Measurements from ENCODE around the gene MAP2K7.

Gene MAP2K7

DNA sequence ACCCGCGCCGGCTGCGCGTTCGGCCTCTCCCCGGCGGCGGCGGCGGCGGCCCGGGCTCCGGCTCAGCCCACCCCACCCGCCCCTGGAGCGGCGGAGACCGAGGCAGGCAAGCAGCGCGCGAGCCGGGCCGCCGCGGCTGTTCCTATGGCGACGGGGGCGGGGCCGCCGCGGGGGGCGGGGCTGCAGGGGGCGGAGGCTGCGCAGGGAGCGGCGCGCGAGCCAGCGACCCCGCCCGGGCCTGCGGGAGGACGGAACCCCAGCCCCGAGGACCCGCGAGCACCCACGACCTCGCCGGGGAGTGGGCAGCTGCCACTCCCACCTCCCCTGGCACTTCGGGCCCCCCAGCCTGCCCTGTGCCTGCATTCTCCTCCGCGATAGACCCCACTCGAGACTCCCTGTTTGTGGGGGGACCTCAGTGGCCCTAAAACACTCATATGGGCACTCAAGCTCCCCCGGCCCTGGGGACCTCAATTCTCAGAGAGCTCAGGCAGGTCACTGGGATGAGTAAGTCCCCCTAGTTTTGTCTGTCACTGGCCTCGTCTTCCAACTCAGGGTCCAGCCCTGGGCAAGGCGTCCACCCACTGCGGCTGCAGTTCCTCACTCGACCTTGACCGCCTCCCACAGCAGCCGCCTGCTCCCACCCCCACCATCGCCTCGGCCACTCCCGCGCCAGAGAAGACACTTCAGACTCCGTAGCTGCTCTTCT, 22.5 kb downstream of the MAP2K7 start, which contains the start of gene CTXN1:
Gene CTXN1 (minus strand): TSS at position 115 of the 706 bp plus-strand sequence. CDS start 597 bp downstream, outside the sequence.
- CTCF ChIA-PET, result interaction anchor here (0.5 to 2.2 kb wide), 7 partner anchors 9 to 1546 kb away, joined by 3 to 11 read pairs (median 4); partner anchors contain the start of gene TIMM44
- Histone ChIP-seq H3K27ac (ENCODE audit: extremely low read depth, low read depth, low read length) (peak within 1 kb of the TSS; percentile 48; the same call in 1 of the 2 replicates), H3K9me3 (ENCODE audit: control insufficient read depth, insufficient read depth, low read depth, low read length) (no peaks in the 10 kb centered on the region), H3K4me1 (ENCODE audit: control insufficient read depth, insufficient read depth, low read length) (peaks cover 17% of the 10 kb centered on the region), H3K36me3 (ENCODE audit: control insufficient read depth in 2 of 2, insufficient read depth in 1 of 2, low read length in 2 of 2) (peaks cover 6 to 36% of the 10 kb centered on the region in 2 experiments; a peak in 2 of 3 replicates), H3K4me3 (ENCODE audit: low read depth, low read length) (peak within 1 kb of the TSS; percentile 33)
- POLR2A ChIA-PET, result interaction anchor here (0.6 to 1.6 kb wide), 4 partner anchors 8 to 321 kb away, joined by 3 to 5 read pairs (median 4); partner anchors contain the start of gene TIMM44
- no peak for TF ChIP-seq ZNF202 (tag by site-specific recombination; IDR thresholded peaks at IDR 0.05; ENCODE audit: borderline replicate concordance)
- no peak for TF ChIP-seq ZNF221 (tag by site-specific recombination; IDR thresholded peaks at IDR 0.05; ENCODE audit: borderline replicate concordance)
- TF ChIP-seq KLF8 (tag by site-specific recombination; IDR thresholded peaks at IDR 0.05), result peak; percentile 49; the same call in 1 of the 2 replicates
- no peak; the same call in 1 of the 2 replicates for TF ChIP-seq BCL11B (tag by site-specific recombination; IDR thresholded peaks at IDR 0.05; ENCODE audit: low read depth)
- TF ChIP-seq ZNF585B (tag by site-specific recombination; IDR thresholded peaks at IDR 0.05), result no peak
- TF ChIP-seq SP2 (tag by site-specific recombination; IDR thresholded peaks at IDR 0.05), result peak; percentile 19; the same call in 1 of the 2 replicates
- peak; percentile 27; the same call in 1 of the 2 replicates for TF ChIP-seq KLF1 (tag by site-specific recombination; IDR thresholded peaks at IDR 0.05)
- peak; percentile 44; the same call in 1 of the 2 replicates for TF ChIP-seq GLIS2 (tag by site-specific recombination; IDR thresholded peaks at IDR 0.05)
- TF ChIP-seq ZSCAN30 (tag by site-specific recombination; IDR thresholded peaks at IDR 0.05), result no peak
- no peak for TF ChIP-seq ZBTB7A (tag by site-specific recombination; IDR thresholded peaks at IDR 0.05; ENCODE audit: low read depth)
- TF ChIP-seq ZNF266 (tag by site-specific recombination; IDR thresholded peaks at IDR 0.05; ENCODE audit: low read depth), result no peak
- TF ChIP-seq, protein P1, sequence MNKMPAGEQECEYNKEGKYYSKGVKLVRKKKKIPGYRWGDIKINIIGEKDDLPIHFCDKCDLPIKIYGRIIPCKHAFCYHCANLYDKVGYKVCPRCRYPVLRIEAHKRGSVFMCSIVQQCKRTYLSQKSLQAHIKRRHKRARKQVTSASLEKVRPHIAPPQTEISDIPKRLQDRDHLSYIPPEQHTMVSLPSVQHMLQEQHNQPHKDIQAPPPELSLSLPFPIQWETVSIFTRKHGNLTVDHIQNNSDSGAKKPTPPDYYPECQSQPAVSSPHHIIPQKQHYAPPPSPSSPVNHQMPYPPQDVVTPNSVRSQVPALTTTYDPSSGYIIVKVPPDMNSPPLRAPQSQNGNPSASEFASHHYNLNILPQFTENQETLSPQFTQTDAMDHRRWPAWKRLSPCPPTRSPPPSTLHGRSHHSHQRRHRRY (tag by site-specific recombination; IDR thresholded peaks at IDR 0.05), result no peak
- TF ChIP-seq, protein P2, sequence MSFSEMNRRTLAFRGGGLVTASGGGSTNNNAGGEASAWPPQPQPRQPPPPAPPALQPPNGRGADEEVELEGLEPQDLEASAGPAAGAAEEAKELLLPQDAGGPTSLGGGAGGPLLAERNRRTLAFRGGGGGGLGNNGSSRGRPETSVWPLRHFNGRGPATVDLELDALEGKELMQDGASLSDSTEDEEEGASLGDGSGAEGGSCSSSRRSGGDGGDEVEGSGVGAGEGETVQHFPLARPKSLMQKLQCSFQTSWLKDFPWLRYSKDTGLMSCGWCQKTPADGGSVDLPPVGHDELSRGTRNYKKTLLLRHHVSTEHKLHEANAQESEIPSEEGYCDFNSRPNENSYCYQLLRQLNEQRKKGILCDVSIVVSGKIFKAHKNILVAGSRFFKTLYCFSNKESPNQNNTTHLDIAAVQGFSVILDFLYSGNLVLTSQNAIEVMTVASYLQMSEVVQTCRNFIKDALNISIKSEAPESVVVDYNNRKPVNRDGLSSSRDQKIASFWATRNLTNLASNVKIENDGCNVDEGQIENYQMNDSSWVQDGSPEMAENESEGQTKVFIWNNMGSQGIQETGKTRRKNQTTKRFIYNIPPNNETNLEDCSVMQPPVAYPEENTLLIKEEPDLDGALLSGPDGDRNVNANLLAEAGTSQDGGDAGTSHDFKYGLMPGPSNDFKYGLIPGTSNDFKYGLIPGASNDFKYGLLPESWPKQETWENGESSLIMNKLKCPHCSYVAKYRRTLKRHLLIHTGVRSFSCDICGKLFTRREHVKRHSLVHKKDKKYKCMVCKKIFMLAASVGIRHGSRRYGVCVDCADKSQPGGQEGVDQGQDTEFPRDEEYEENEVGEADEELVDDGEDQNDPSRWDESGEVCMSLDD (tag by site-specific recombination; IDR thresholded peaks at IDR 0.05), result peak; percentile 62; the same call in 1 of the 2 replicates
- TF ChIP-seq ZNF335 (tag by site-specific recombination; conservative IDR thresholded peaks at IDR 0.05), result peak; percentile 87
- TF ChIP-seq SP3 (tag by site-specific recombination; IDR thresholded peaks at IDR 0.05), result peak; percentile 49; the same call in 1 of the 2 replicates
- TF ChIP-seq EGR2 (tag by site-specific recombination; IDR thresholded peaks at IDR 0.05; ENCODE audit: low read depth), result peak; percentile 79
- TF ChIP-seq ZBTB1 (tag by site-specific recombination; IDR thresholded peaks at IDR 0.05), result no peak
- TF ChIP-seq ZFHX2 (tag by site-specific recombination; conservative IDR thresholded peaks at IDR 0.05), result peak; percentile 85
- TF ChIP-seq, protein P3, sequence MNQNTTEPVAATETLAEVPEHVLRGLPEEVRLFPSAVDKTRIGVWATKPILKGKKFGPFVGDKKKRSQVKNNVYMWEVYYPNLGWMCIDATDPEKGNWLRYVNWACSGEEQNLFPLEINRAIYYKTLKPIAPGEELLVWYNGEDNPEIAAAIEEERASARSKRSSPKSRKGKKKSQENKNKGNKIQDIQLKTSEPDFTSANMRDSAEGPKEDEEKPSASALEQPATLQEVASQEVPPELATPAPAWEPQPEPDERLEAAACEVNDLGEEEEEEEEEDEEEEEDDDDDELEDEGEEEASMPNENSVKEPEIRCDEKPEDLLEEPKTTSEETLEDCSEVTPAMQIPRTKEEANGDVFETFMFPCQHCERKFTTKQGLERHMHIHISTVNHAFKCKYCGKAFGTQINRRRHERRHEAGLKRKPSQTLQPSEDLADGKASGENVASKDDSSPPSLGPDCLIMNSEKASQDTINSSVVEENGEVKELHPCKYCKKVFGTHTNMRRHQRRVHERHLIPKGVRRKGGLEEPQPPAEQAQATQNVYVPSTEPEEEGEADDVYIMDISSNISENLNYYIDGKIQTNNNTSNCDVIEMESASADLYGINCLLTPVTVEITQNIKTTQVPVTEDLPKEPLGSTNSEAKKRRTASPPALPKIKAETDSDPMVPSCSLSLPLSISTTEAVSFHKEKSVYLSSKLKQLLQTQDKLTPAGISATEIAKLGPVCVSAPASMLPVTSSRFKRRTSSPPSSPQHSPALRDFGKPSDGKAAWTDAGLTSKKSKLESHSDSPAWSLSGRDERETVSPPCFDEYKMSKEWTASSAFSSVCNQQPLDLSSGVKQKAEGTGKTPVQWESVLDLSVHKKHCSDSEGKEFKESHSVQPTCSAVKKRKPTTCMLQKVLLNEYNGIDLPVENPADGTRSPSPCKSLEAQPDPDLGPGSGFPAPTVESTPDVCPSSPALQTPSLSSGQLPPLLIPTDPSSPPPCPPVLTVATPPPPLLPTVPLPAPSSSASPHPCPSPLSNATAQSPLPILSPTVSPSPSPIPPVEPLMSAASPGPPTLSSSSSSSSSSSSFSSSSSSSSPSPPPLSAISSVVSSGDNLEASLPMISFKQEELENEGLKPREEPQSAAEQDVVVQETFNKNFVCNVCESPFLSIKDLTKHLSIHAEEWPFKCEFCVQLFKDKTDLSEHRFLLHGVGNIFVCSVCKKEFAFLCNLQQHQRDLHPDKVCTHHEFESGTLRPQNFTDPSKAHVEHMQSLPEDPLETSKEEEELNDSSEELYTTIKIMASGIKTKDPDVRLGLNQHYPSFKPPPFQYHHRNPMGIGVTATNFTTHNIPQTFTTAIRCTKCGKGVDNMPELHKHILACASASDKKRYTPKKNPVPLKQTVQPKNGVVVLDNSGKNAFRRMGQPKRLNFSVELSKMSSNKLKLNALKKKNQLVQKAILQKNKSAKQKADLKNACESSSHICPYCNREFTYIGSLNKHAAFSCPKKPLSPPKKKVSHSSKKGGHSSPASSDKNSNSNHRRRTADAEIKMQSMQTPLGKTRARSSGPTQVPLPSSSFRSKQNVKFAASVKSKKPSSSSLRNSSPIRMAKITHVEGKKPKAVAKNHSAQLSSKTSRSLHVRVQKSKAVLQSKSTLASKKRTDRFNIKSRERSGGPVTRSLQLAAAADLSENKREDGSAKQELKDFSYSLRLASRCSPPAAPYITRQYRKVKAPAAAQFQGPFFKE (tag by site-specific recombination; IDR thresholded peaks at IDR 0.05; ENCODE audit: borderline replicate concordance), result no peak
- TF ChIP-seq ZBTB26 (tag by site-specific recombination; optimal IDR thresholded peaks at IDR 0.05), result peak; percentile 29
- TF ChIP-seq, protein P4, sequence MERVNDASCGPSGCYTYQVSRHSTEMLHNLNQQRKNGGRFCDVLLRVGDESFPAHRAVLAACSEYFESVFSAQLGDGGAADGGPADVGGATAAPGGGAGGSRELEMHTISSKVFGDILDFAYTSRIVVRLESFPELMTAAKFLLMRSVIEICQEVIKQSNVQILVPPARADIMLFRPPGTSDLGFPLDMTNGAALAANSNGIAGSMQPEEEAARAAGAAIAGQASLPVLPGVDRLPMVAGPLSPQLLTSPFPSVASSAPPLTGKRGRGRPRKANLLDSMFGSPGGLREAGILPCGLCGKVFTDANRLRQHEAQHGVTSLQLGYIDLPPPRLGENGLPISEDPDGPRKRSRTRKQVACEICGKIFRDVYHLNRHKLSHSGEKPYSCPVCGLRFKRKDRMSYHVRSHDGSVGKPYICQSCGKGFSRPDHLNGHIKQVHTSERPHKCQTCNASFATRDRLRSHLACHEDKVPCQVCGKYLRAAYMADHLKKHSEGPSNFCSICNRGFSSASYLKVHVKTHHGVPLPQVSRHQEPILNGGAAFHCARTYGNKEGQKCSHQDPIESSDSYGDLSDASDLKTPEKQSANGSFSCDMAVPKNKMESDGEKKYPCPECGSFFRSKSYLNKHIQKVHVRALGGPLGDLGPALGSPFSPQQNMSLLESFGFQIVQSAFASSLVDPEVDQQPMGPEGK (tag by site-specific recombination; IDR thresholded peaks at IDR 0.05), result peak; percentile 56; the same call in 1 of the 2 replicates
- TF ChIP-seq SP7 (tag by site-specific recombination; IDR thresholded peaks at IDR 0.05), result peak; percentile 26; the same call in 1 of the 2 replicates
- no peak for TF ChIP-seq SCRT1 (tag by site-specific recombination; IDR thresholded peaks at IDR 0.05; ENCODE audit: borderline replicate concordance)
- no peak for TF ChIP-seq ZNF16 (tag by site-specific recombination; IDR thresholded peaks at IDR 0.05; ENCODE audit: low read depth)

Data from HEK293 (cell line).